ENCODE data around the gene CCNQ. TPM values are rescaled to one million over a fixed set of nuclear protein-coding genes. Genes with fewer than 3 reads are reported as not detected.

Gene CCNQ
- total RNA-seq, 1 experiment from 2014 or later, result 20.3 TPM

- no peaks in the 10 kb centered on the region for H3K27me3 ChIP-seq (ENCODE audit: insufficient read depth, low read length)
- DNase-seq (ENCODE audit: low read depth, low spot score), result no peak
- H2AFZ ChIP-seq (ENCODE audit: low read depth, low read length, poor library complexity, severe bottlenecking), result no peak overlapping the region
- H3K4me1 ChIP-seq (ENCODE audit: control insufficient read depth in 1 of 2, insufficient read depth in 2 of 2, low read length in 2 of 2), result no peaks in the 10 kb centered on the region
- BruUV-seq (replicated peaks), result no TSS peak
- H3K9me3 ChIP-seq (ENCODE audit: control insufficient read depth in 1 of 2, insufficient read depth in 1 of 2, low read depth in 1 of 2, low read length in 2 of 2), result no peaks in the 10 kb centered on the region
- H3K9me2 ChIP-seq (ENCODE audit: insufficient read depth), result no peaks in the 10 kb centered on the region
- ChIA-PET RAD21 (ENCODE audit: low non-redundant PET in 1 of 2, low total read pairs in 2 of 2, uncharacterized antibody in 2 of 2, unreplicated experiment in 2 of 2) (no interaction called here), CTCF (no interaction called here), POLR2A (no interaction called here)
- intact Hi-C loops (cut with micrococcal nuclease), result no loop called here
- no peak overlapping the region for H3K4me2 ChIP-seq (ENCODE audit: low read length)
- no peak overlapping the region for H3K4me3 ChIP-seq (replicated peaks in 1 of 2; ENCODE audit: low read depth in 1 of 2, low read length in 2 of 2)
- H3K36me3 ChIP-seq (ENCODE audit: control insufficient read depth in 1 of 2, insufficient read depth in 2 of 2, low read length in 2 of 2), result no peaks in the 10 kb centered on the region
- no peak for ATAC-seq
- no peak overlapping the region for H3K27ac ChIP-seq (ENCODE audit: low read depth, low read length)
- no peaks in the 10 kb centered on the region for H4K20me1 ChIP-seq (ENCODE audit: insufficient read depth)
- no peak for TF ChIP-seq FOSL1 (IDR thresholded peaks at IDR 0.05; ENCODE audit: low read depth)
- no peak for TF ChIP-seq CBX3 (IDR thresholded peaks at IDR 0.05; ENCODE audit: low read depth)
- no peak for TF ChIP-seq YY1 (IDR thresholded peaks at IDR 0.05; ENCODE audit: extremely low read depth, insufficient replicate concordance, low read depth, low read length)
- no peak for TF ChIP-seq CTCF (IDR thresholded peaks at IDR 0.05 in 2 of 3, conservative IDR thresholded peaks at IDR 0.05 in 1 of 3; ENCODE audit: borderline replicate concordance in 1 of 3, insufficient read depth in 1 of 3, low read depth in 2 of 3, low read length in 2 of 3)
- TF ChIP-seq RAD21 (IDR thresholded peaks at IDR 0.05; ENCODE audit: low read depth), result no peak
- no peak for TF ChIP-seq EZH2 (IDR thresholded peaks at IDR 0.05)
- TF ChIP-seq EGR1 (IDR thresholded peaks at IDR 0.05; ENCODE audit: low read depth), result no peak
- TF ChIP-seq CEBPB (IDR thresholded peaks at IDR 0.05; ENCODE audit: low read depth), result no peak
- no peak overlapping the region for H3K9ac ChIP-seq (ENCODE audit: low read length)
- no peaks in the 10 kb centered on the region for H3K79me2 ChIP-seq (ENCODE audit: insufficient read depth, low read length)
Measured at GRCh38 chrX:153631907-153632594, 33.1 kb upstream of the CCNQ start.

GRCh38 chrX:153631346-153631745 is 32.4 kb upstream of the CCNQ start:
- CTCF ChIA-PET, result no interaction called here
- H4K20me1 ChIP-seq (ENCODE audit: insufficient read depth), result no peaks in the 10 kb centered on the region
- no peaks in the 10 kb centered on the region for H3K36me3 ChIP-seq (ENCODE audit: control insufficient read depth in 1 of 2, insufficient read depth in 2 of 2, low read length in 2 of 2)
- ATAC-seq (no peak), DNase-seq (ENCODE audit: low read depth, low spot score) (no peak)
- no peak overlapping the region for H3K4me2 ChIP-seq (ENCODE audit: low read length)
- intact Hi-C loops (cut with micrococcal nuclease), result no loop called here
- POLR2A ChIA-PET, result no interaction called here
- H3K27ac ChIP-seq (ENCODE audit: low read depth, low read length), result no peak overlapping the region
- BruUV-seq (replicated peaks), result no TSS peak
- no peaks in the 10 kb centered on the region for H3K9me3 ChIP-seq (ENCODE audit: control insufficient read depth in 1 of 2, insufficient read depth in 1 of 2, low read depth in 1 of 2, low read length in 2 of 2)
- H3K79me2 ChIP-seq (ENCODE audit: insufficient read depth, low read length), result no peaks in the 10 kb centered on the region
- no peak overlapping the region for H2AFZ ChIP-seq (ENCODE audit: low read depth, low read length, poor library complexity, severe bottlenecking)
- no peaks in the 10 kb centered on the region for H3K4me1 ChIP-seq (ENCODE audit: control insufficient read depth in 1 of 2, insufficient read depth in 2 of 2, low read length in 2 of 2)
- no peak overlapping the region for H3K9ac ChIP-seq (ENCODE audit: low read length)
- no peaks in the 10 kb centered on the region for H3K9me2 ChIP-seq (ENCODE audit: insufficient read depth)
- H3K27me3 ChIP-seq (ENCODE audit: insufficient read depth, low read length), result no peaks in the 10 kb centered on the region
- H3K4me3 ChIP-seq (replicated peaks in 1 of 2; ENCODE audit: low read depth in 1 of 2, low read length in 2 of 2), result no peak overlapping the region
- RAD21 ChIA-PET (ENCODE audit: low non-redundant PET in 1 of 2, low total read pairs in 2 of 2, uncharacterized antibody in 2 of 2, unreplicated experiment in 2 of 2), result no interaction called here
- TF ChIP-seq MAX (IDR thresholded peaks at IDR 0.05), result no peak
- TF ChIP-seq ATF3 (IDR thresholded peaks at IDR 0.05), result no peak
- TF ChIP-seq CTCF (IDR thresholded peaks at IDR 0.05 in 2 of 3, conservative IDR thresholded peaks at IDR 0.05 in 1 of 3; ENCODE audit: borderline replicate concordance in 1 of 3, insufficient read depth in 1 of 3, low read depth in 2 of 3, low read length in 2 of 3), result no peak
- TF ChIP-seq CBX3 (IDR thresholded peaks at IDR 0.05; ENCODE audit: low read depth), result no peak
- TF ChIP-seq ELF1 (IDR thresholded peaks at IDR 0.05; ENCODE audit: borderline replicate concordance, low read depth), result no peak
- TF ChIP-seq POLR2A (IDR thresholded peaks at IDR 0.05; ENCODE audit: borderline replicate concordance, extremely low read depth, insufficient read depth, insufficient read length), result no peak
- TF ChIP-seq TCF7L2 (IDR thresholded peaks at IDR 0.05; ENCODE audit: borderline replicate concordance, extremely low read depth, insufficient read depth, insufficient read length), result no peak
- no peak for TF ChIP-seq RAD21 (IDR thresholded peaks at IDR 0.05; ENCODE audit: low read depth)
- no peak for TF ChIP-seq ZNF274 (IDR thresholded peaks at IDR 0.05; ENCODE audit: low read depth, low read length)
- no peak for TF ChIP-seq EZH2phosphoT487 (IDR thresholded peaks at IDR 0.05; ENCODE audit: borderline replicate concordance)
- TF ChIP-seq CEBPB (IDR thresholded peaks at IDR 0.05; ENCODE audit: low read depth), result no peak
- no peak for TF ChIP-seq SP1 (IDR thresholded peaks at IDR 0.05; ENCODE audit: low read depth)
- no peak for TF ChIP-seq EZH2 (IDR thresholded peaks at IDR 0.05)
